OCI-LY3 (cell line): ENCODE measurements around the gene FAM184B.
A peak's percentile ranks its signal among the peaks of the same experiment; 100 is the strongest.

ENCODE experiments used
- H2AFZ ChIP-seq: fragments of 200-600, 300-600 bp; shearing (Covaris generic); 2 replicates; pipeline ENCODE4 v1.6.0; 2014; ENCODE audit warnings: antibody characterized with exemption, low read depth, low read length
- H3K27ac ChIP-seq: fragments of 200-600, 300-600 bp; sonication (generic); 2 replicates; pipeline ENCODE4 v1.5.1; 2014; ENCODE audit warnings: mild to moderate bottlenecking, low read length, moderate library complexity, mixed read lengths
- H3K27me3 ChIP-seq: fragments of 200-600, 300-600 bp; sonication (generic); 2 replicates; pipeline ENCODE4 v1.6.1; 2014; ENCODE audit warnings: low read depth, low read length, mixed read lengths
- H3K36me3 ChIP-seq: fragments of 200-600, 300-600 bp; sonication (generic); replicated peaks from 2 replicates; pipeline ENCODE3; 2014; ENCODE audit warnings: low read depth, low read length, mixed read lengths
- H3K4me1 ChIP-seq: fragments of 300-600, 200-600 bp; sonication (generic); 2 replicates; pipeline ENCODE4 v1.6.1; 2014; ENCODE audit warnings: low read length, mixed read lengths
- H3K4me2 ChIP-seq: fragments of 200-600, 300-600 bp; sonication (generic); 2 replicates; pipeline ENCODE4 v1.6.1; 2014; ENCODE audit warnings: low read length, mixed read lengths
- H3K4me3 ChIP-seq: fragments of 300-600, 200-600 bp; sonication (generic); 2 replicates; pipeline ENCODE4 v1.5.1; 2014; ENCODE audit warnings: antibody characterized with exemption, mild to moderate bottlenecking, low read length, moderate library complexity
- H3K79me2 ChIP-seq: fragments of 300-600, 200-600 bp; shearing (Covaris generic); 2 replicates; pipeline ENCODE4 v1.6.1; 2014; ENCODE audit warnings: mild to moderate bottlenecking, low read length, mixed read lengths
- H3K9ac ChIP-seq: fragments of 300-600, 200-600 bp; shearing (Covaris generic); 2 replicates; pipeline ENCODE4 v1.6.0; 2014; ENCODE audit warnings: mild to moderate bottlenecking, low read length, moderate library complexity
- H3K9me3 ChIP-seq: fragments of 200-600, 300-600 bp; shearing (Covaris generic); 2 replicates; pipeline ENCODE4 v1.6.1; 2014; ENCODE audit warnings: low read length, mixed read lengths; ENCODE audit not compliant: insufficient read depth
- H4K20me1 ChIP-seq: fragments of 200-600, 300-600 bp; sonication (generic); 2 replicates; pipeline ENCODE4 v1.6.1; 2016; ENCODE audit warnings: low read length, mixed read lengths; ENCODE audit not compliant: insufficient read depth
- CTCF ChIP-seq: fragments of 200-600, 300-600 bp; sonication (generic); IDR thresholded peaks from 2 replicates; pipeline ENCODE4 v1.5.1; 2014; ENCODE audit warnings: antibody characterized with exemption, low read length, low read depth
- EZH2phosphoT487 ChIP-seq: fragments of 200-600 bp; shearing (Covaris generic); IDR thresholded peaks from 2 replicates; pipeline ENCODE4 v1.6.1; 2018; ENCODE audit warnings: antibody characterized with exemption, mixed run types, low read depth

Gene FAM184B

GRCh38 chr4:17654701-17655100 is 126.7 kb downstream of the FAM184B start:
- no peaks in the 10 kb centered on the region for H3K79me2 ChIP-seq
- peak overlapping the region; percentile 16; the same call in 1 of the 2 replicates for H3K4me2 ChIP-seq
- TF ChIP-seq EZH2phosphoT487 (no peak), CTCF (no peak)

GRCh38 chr4:17650406-17650805 is 131.0 kb downstream of the FAM184B start:
- Histone ChIP-seq H4K20me1 (no peaks in the 10 kb centered on the region), H3K4me3 (no peak overlapping the region), H3K27ac (no peak overlapping the region), H2AFZ (no peak overlapping the region), H3K36me3 (no peaks in the 10 kb centered on the region), H3K79me2 (no peaks in the 10 kb centered on the region), H3K4me2 (no peak overlapping the region), H3K4me1 (peaks cover 21% of the 10 kb centered on the region), H3K9me3 (no peaks in the 10 kb centered on the region), H3K9ac (no peak overlapping the region), H3K27me3 (no peaks in the 10 kb centered on the region)
- no peak for TF ChIP-seq EZH2phosphoT487
- TF ChIP-seq CTCF: no peak

More at GRCh38 chr4:17654701-17655100, 126.7 kb downstream of the FAM184B start:
- Histone ChIP-seq H2AFZ (no peak overlapping the region), H3K9me3 (no peaks in the 10 kb centered on the region), H3K36me3 (no peaks in the 10 kb centered on the region), H3K27ac (no peak overlapping the region), H3K4me1 (peaks cover 10% of the 10 kb centered on the region), H3K4me3 (no peak overlapping the region), H4K20me1 (no peaks in the 10 kb centered on the region), H3K9ac (no peak overlapping the region), H3K27me3 (peaks cover 4% of the 10 kb centered on the region; the same call in 1 of the 2 replicates)

GRCh38 chr4:17647927-17648326 is 133.5 kb downstream of the FAM184B start:
- Histone ChIP-seq H3K27me3 (no peaks in the 10 kb centered on the region), H3K4me2 (no peak overlapping the region), H3K4me3 (no peak overlapping the region)

GRCh38 chr4:17647176-17647806 is 134.1 kb downstream of the FAM184B start:
- Histone ChIP-seq H3K4me2 (no peak overlapping the region), H3K27me3 (no peaks in the 10 kb centered on the region), H3K27ac (no peak overlapping the region), H3K4me3 (no peak overlapping the region), H3K36me3 (peaks cover 11% of the 10 kb centered on the region), H4K20me1 (no peaks in the 10 kb centered on the region), H3K9me3 (no peaks in the 10 kb centered on the region), H2AFZ (no peak overlapping the region), H3K79me2 (no peaks in the 10 kb centered on the region), H3K4me1 (peaks cover 10% of the 10 kb centered on the region), H3K9ac (no peak overlapping the region)
- TF ChIP-seq EZH2phosphoT487 (no peak), CTCF (no peak)

More at GRCh38 chr4:17647927-17648326, 133.5 kb downstream of the FAM184B start:
- no peaks in the 10 kb centered on the region for H4K20me1 ChIP-seq
- H3K27ac ChIP-seq: no peak overlapping the region
- no peaks in the 10 kb centered on the region for H3K9me3 ChIP-seq
- H3K36me3 ChIP-seq: peaks cover 5% of the 10 kb centered on the region
- H3K79me2 ChIP-seq: no peaks in the 10 kb centered on the region
- H3K9ac ChIP-seq: no peak overlapping the region
- no peak overlapping the region for H2AFZ ChIP-seq
- peaks cover 10% of the 10 kb centered on the region for H3K4me1 ChIP-seq
- TF ChIP-seq EZH2phosphoT487 (no peak), CTCF (peak; percentile 22; the same call in 1 of the 2 replicates)
